Measurements from ENCODE around the gene TSPAN14. TPM values are rescaled to one million over a fixed set of nuclear protein-coding genes. Genes with fewer than 3 reads are reported as not detected.
A peak's percentile ranks its signal among the peaks of the same experiment; 100 is the strongest.

TSPAN14 gene
- total and polyA plus RNA-seq, 12 donors, result 16.9 to 57.2 (median 27.6) TPM

DNA sequence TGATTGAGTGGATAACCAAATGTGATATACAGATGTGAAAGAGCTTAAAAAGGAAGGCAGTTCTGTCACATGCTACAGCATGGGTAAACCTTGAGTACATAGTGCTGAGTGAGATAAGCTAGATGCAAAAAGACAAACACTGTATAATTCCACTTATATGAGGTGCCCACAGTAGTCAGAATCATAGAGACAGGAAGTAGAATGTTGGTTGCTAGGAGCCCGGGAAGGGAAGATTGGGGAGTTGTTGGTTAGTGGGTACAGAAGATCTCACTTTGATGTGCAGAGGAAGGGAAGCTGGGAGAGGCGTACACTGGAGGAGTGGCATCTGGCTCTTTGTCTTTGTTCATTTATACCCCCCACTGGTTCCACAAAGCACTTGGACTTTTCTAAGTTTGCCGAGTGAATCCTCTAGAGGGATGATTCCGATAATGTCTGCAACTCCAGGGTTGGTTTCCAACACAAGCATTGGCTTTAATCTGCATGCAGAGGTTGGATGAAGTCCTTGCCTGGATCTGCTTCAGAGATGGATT, 39.5 kb downstream of the TSPAN14 start:
- TF ChIP-seq, protein P1, sequence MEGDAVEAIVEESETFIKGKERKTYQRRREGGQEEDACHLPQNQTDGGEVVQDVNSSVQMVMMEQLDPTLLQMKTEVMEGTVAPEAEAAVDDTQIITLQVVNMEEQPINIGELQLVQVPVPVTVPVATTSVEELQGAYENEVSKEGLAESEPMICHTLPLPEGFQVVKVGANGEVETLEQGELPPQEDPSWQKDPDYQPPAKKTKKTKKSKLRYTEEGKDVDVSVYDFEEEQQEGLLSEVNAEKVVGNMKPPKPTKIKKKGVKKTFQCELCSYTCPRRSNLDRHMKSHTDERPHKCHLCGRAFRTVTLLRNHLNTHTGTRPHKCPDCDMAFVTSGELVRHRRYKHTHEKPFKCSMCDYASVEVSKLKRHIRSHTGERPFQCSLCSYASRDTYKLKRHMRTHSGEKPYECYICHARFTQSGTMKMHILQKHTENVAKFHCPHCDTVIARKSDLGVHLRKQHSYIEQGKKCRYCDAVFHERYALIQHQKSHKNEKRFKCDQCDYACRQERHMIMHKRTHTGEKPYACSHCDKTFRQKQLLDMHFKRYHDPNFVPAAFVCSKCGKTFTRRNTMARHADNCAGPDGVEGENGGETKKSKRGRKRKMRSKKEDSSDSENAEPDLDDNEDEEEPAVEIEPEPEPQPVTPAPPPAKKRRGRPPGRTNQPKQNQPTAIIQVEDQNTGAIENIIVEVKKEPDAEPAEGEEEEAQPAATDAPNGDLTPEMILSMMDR (IDR thresholded peaks at IDR 0.05), result no peak
- H3K4me3 ChIP-seq, result no peak overlapping the region

DNA sequence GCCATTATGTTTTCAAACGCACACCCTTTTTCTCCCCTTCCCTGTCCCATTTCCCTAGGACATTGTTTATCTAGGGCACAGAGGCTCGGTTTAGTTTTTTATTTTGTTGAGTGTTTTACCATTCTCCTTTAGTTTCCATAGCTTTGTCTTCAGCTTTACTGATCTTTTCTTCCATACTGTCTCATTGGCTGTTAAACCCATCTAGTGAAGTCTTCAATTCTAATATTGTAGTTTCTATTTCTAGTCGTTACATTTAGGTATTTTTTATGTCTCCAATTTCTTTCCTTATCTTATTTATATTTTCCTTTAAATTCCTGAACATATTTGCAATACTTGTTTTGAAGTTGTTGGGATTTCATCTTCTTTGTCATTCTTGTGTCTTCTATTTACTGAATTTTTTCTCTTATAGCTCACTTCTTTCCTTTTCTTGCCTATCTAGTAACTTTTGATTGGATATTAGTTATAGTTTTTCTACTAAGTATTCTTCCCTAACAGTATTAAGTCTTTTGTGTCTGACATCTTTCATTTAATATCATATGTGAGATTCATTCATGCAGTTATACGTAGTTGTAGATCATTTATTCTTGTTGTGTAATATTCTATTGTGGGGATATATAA, 42.6 kb downstream of the TSPAN14 start:
- DNase-seq (no peak), ATAC-seq (no peak)
- TF ChIP-seq, protein P1 (IDR thresholded peaks at IDR 0.05), result no peak
- Histone ChIP-seq H3K4me1 (peaks cover 39 to 99% (median 88%) of the 10 kb centered on the region in 9 donors), H3K27me3 (no peaks in the 10 kb centered on the region), H3K9me3 (peaks cover 0 to 10% (median 0%) of the 10 kb centered on the region in 11 donors), H3K27ac (peak overlapping the region in 8 of 10 donors; percentile 72 to 92 (median 85)), H3K36me3 (peaks cover 0 to 36% (median 0%) of the 10 kb centered on the region in 9 donors), H3K4me3 (no peak overlapping the region)
- intact Hi-C loops (cut with DNase I), result loop anchor here in 2 of 10 donors (2.0 to 5.0 kb wide), 2 partner anchors 34 to 39 kb away; no protein-coding TSS in a partner anchor
- 92 to 94% methylated on average over 4 of the region's 4 CpGs for WGBS, 2 donors

More for the DNA sequence above, 39.5 kb downstream of the TSPAN14 start:
- 27 to 36% methylated on average over 4 of the region's 4 CpGs for WGBS, 2 donors
- peak in 4 of 8 donors; percentile 5 to 9 (median 6) for ATAC-seq
- Histone ChIP-seq H3K4me1 (peaks cover 14 to 99% (median 74%) of the 10 kb centered on the region in 9 donors), H3K9me3 (peaks cover 0 to 10% (median 0%) of the 10 kb centered on the region in 11 donors), H3K36me3 (peaks cover 0 to 65% (median 2%) of the 10 kb centered on the region in 9 donors), H3K27me3 (no peaks in the 10 kb centered on the region), H3K27ac (peak overlapping the region in 9 of 10 donors; percentile 2 to 92 (median 38))
- intact Hi-C loops (cut with DNase I), result no loop called here
- DNase-seq, result no peak

DNA sequence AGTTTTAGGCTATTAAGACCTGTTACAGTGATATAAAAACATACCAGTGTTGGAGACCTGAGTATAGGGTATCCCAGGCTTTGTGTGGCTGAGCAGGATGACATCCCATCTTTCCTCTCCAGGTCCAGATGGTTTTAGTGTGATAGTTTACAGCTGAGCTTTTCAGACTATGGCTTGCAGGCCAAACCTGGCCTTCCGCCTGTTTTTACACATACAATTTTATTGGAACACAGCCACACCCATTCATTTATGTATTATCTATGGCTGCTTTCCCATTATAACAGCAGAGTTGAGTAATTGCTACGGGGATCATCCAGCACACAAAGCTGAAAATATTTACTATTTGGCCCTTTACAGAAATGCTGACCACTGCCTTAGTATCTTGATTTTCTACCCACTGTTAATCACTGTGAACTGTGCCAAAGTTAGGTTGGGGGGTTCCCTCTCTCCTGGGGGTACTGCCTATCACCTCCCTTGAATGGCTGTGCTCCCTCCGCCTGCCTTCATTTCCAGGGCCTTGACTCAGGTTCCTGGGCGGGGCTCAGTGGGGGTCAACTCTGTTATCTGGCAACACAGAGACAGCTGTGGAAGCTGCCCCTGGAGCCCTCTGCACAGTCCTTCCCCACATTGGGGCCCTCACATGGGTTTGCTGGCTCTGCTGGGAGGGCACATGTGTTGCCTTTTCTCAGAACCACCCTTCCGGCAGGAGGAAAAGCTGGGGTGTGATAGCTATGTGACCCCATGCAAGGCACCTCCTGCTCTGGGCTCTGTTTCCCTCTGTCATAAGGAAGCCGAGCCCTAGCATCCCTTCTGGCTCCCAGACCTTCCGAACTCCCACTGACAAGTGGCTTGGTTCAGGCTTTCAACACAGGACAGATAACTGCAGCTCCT, 43.3 kb downstream of the TSPAN14 start:
- Histone ChIP-seq H3K4me1 (peaks cover 44 to 100% (median 91%) of the 10 kb centered on the region in 9 donors), H3K9me3 (peaks cover 0 to 10% (median 0%) of the 10 kb centered on the region in 11 donors), H3K4me3 (no peak overlapping the region), H3K27ac (peak overlapping the region; percentile 58 to 92 (median 82)), H3K27me3 (no peaks in the 10 kb centered on the region), H3K36me3 (peaks cover 0 to 32% (median 0%) of the 10 kb centered on the region in 9 donors)
- intact Hi-C loops (cut with DNase I), result loop anchor here in 2 of 10 donors (2.0 to 5.0 kb wide), 2 partner anchors 35 to 40 kb away; no protein-coding TSS in a partner anchor
- peak; percentile 40 to 77 (median 54) for ATAC-seq
- TF ChIP-seq, protein P1 (IDR thresholded peaks at IDR 0.05), result no peak
- DNase-seq, result peak; percentile 71 to 73
- WGBS, 2 donors, result 46 to 53% methylated on average over 7 of the region's 7 CpGs

All from heart right ventricle (tissue), 16 donors.